ENCODE measurements around the gene GPT2. TPM values are rescaled to one million over a fixed set of nuclear protein-coding genes. Genes with fewer than 3 reads are reported as not detected.

Gene GPT2
- total RNA-seq, 1 experiment from 2014 or later, result 68.8 TPM

DNA sequence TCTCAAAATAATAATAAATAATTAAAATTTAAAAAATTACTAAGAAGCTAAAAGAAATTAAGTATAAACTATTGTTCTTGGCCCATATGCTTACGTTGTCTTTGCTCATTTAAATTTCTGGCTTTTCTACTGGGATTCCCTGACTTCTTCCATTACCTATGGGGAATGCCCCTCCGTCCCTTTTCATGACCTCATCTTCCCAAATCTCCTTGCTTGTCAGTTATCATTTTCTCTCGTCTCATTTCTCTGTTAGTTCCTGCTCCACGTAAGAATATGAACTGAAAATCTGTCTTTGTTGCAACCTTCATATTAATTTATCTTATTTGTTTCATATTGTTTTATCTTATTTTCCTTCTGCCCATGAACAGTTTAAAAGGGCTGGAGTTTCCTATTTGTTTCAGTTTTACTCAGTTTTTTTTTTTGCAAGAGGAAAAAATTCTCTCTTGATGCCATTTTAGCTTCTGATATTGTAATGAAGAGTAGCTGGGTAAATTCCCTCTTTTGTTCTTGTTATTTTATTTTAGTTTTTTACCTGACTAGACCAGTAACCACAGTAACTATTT is 91.8 kb downstream of the GPT2 start:
- H3K9ac ChIP-seq (ENCODE audit: extremely low read depth, insufficient read length, low read length), result no peak overlapping the region
- H2BK120ac ChIP-seq (ENCODE audit: low read depth, low read length, poor library complexity, severe bottlenecking), result no peak overlapping the region
- no peak overlapping the region for H3K4me3 Mint-ChIP-seq
- peaks cover 10 to 14% (median 13%) of the 10 kb centered on the region in 3 experiments for H3K36me3 Mint-ChIP-seq (ENCODE audit: insufficient read depth in 1 of 3, low read depth in 3 of 3)
- no CpG with 5 or more reads among the region's 4 CpGs for WGBS (ENCODE audit: extremely low coverage, insufficient read length, low lambda C conversion rate)
- H4K91ac ChIP-seq (ENCODE audit: insufficient read length, low read depth, low read length), result no peak overlapping the region
- H2BK5ac ChIP-seq (ENCODE audit: insufficient read length, low read length), result no peak overlapping the region
- no peak overlapping the region for H3K4ac ChIP-seq (ENCODE audit: low read depth, low read length)
- no peak overlapping the region for H3K4me2 ChIP-seq (ENCODE audit: insufficient read depth, insufficient read length, low read length)
- H3K18ac ChIP-seq (ENCODE audit: insufficient read length, low read depth, low read length), result no peak overlapping the region
- no peak overlapping the region for H2BK15ac ChIP-seq (ENCODE audit: low read depth, low read length)
- H3K23me2 ChIP-seq (ENCODE audit: insufficient read length, low read depth, low read length, poor library complexity, severe bottlenecking), result peaks cover 8% of the 10 kb centered on the region
- no peaks in the 10 kb centered on the region for H3K79me1 ChIP-seq (ENCODE audit: insufficient read depth, low read depth, low read length, poor library complexity, severe bottlenecking)
- H3K27ac ChIP-seq (ENCODE audit: insufficient read length, low read depth, low read length), result no peak overlapping the region
- no peak overlapping the region for H3K56ac ChIP-seq (ENCODE audit: insufficient read length, low read depth, low read length)
- peaks cover 2% of the 10 kb centered on the region for H3K4me1 ChIP-seq (ENCODE audit: insufficient read depth, low read length)
- no peaks in the 10 kb centered on the region for H3K27me3 ChIP-seq (ENCODE audit: insufficient read depth, low read length)
- no peaks in the 10 kb centered on the region for H3K9me3 ChIP-seq (ENCODE audit: control insufficient read depth, low read depth, low read length)
- H3T11ph ChIP-seq (ENCODE audit: low read length), result no peak overlapping the region
- H4K8ac ChIP-seq (replicated peaks; ENCODE audit: insufficient read length, low read depth, low read length), result no peak overlapping the region
- no peaks in the 10 kb centered on the region for H3K27me3 Mint-ChIP-seq (ENCODE audit: low read depth)
- H2BK20ac ChIP-seq (ENCODE audit: low read depth, low read length, poor library complexity, severe bottlenecking), result no peak overlapping the region
- no peak for DNase-seq
- H3K14ac ChIP-seq (ENCODE audit: insufficient read depth, low read length), result no peak overlapping the region
- no peak overlapping the region for H2AK5ac ChIP-seq (ENCODE audit: insufficient read length, low read length)
- peaks cover 34 to 35% of the 10 kb centered on the region in 2 experiments for H3K4me1 Mint-ChIP-seq
- H4K5ac ChIP-seq (ENCODE audit: insufficient read length, low read depth, low read length), result no peak overlapping the region
- no peak overlapping the region for H2BK12ac ChIP-seq (ENCODE audit: insufficient read length, low read depth, low read length)
- no peaks in the 10 kb centered on the region for H4K20me1 ChIP-seq (ENCODE audit: control insufficient read depth, insufficient read depth, insufficient read length)
- H2AFZ ChIP-seq (ENCODE audit: low read length), result no peak overlapping the region
- H3K23ac ChIP-seq (ENCODE audit: insufficient read length, low read depth, low read length), result no peak overlapping the region
- TF ChIP-seq, protein P1, sequence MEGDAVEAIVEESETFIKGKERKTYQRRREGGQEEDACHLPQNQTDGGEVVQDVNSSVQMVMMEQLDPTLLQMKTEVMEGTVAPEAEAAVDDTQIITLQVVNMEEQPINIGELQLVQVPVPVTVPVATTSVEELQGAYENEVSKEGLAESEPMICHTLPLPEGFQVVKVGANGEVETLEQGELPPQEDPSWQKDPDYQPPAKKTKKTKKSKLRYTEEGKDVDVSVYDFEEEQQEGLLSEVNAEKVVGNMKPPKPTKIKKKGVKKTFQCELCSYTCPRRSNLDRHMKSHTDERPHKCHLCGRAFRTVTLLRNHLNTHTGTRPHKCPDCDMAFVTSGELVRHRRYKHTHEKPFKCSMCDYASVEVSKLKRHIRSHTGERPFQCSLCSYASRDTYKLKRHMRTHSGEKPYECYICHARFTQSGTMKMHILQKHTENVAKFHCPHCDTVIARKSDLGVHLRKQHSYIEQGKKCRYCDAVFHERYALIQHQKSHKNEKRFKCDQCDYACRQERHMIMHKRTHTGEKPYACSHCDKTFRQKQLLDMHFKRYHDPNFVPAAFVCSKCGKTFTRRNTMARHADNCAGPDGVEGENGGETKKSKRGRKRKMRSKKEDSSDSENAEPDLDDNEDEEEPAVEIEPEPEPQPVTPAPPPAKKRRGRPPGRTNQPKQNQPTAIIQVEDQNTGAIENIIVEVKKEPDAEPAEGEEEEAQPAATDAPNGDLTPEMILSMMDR (conservative IDR thresholded peaks at IDR 0.05), result no peak
- H3K9me3 Mint-ChIP-seq, result no peaks in the 10 kb centered on the region; a peak in 1 of 5 replicates
- H3K79me2 ChIP-seq (ENCODE audit: insufficient read depth, low read length), result peaks cover 9% of the 10 kb centered on the region; the same call in 1 of the 2 replicates
- 0 out of 7 replicates have a peak overlapping the region, but pooled peaks of 1 of the 3 experiments have one; percentile 4 for H3K27ac Mint-ChIP-seq
